GM12865 (cell line): ENCODE results near the gene PTGR2.
"Not testable (repeated sequence)": the region's sequence is repeated elsewhere in the genome, so short reads cannot be mapped to it uniquely, and the experiment has no call there.

Experiments used
- DNase-seq: peaks from one replicate; pipeline ENCODE4 v3.0.0; 2010; ENCODE audit warnings: low read depth
- H3K4me3 ChIP-seq: 2 replicates; pipeline ENCODE4 v1.5.1; 2011; ENCODE audit warnings: mild to moderate bottlenecking, low read depth, low read length, control low read depth
- CTCF ChIP-seq: IDR thresholded peaks from 2 replicates; pipeline ENCODE4 v1.5.1; 2011; ENCODE audit warnings: low read length, control low read depth, low read depth, inconsistent platforms; ENCODE audit not compliant: insufficient read depth; ENCODE audit errors: missing control alignments

The PTGR2 gene

GRCh38 chr14:73895939-73896338, 44.3 kb downstream of the PTGR2 start:
- DNase-seq, result no peak
- TF ChIP-seq CTCF, result no peak
- no peak overlapping the region for H3K4me3 ChIP-seq

- no peak overlapping the region for H3K4me3 ChIP-seq
- no peak for DNase-seq
- no peak for TF ChIP-seq CTCF
These were observed 44.9 kb downstream of the PTGR2 start for GRCh38 chr14:73896521-73896920.

- no peak overlapping the region for H3K4me3 ChIP-seq
- no peak for TF ChIP-seq CTCF
- DNase-seq, result no peak
These were observed 51.4 kb downstream of the PTGR2 start for GRCh38 chr14:73903028-73903427.

GRCh38 chr14:73909681-73910080, 58.0 kb downstream of the PTGR2 start:
- DNase-seq, result no peak
- H3K4me3 ChIP-seq, result no peak overlapping the region
- no peak for TF ChIP-seq CTCF

GRCh38 chr14:73913256-73913655, 61.6 kb downstream of the PTGR2 start:
- no peak overlapping the region for H3K4me3 ChIP-seq
- no peak for TF ChIP-seq CTCF
- DNase-seq, result no peak

- no peak overlapping the region for H3K4me3 ChIP-seq
- no peak for DNase-seq
- no peak for TF ChIP-seq CTCF
These were observed 64.7 kb downstream of the PTGR2 start for GRCh38 chr14:73916324-73916723.

GRCh38 chr14:73919457-73919856, 67.8 kb downstream of the PTGR2 start:
- DNase-seq, H3K4me3 ChIP-seq: not testable (repeated sequence)
